Measurements from ENCODE around the gene DECR2. TPM values are rescaled to one million over a fixed set of nuclear protein-coding genes. Genes with fewer than 3 reads are reported as not detected.
A peak's percentile ranks its signal among the peaks of the same experiment; 100 is the strongest.
"Not testable (repeated sequence)": the region's sequence is repeated elsewhere in the genome, so short reads cannot be mapped to it uniquely, and the experiment has no call there.

The DECR2 gene
- total RNA-seq, 1 donor from 2014 or later, result 10.1 TPM

GRCh38 chr16:376817-377418 lies 24.8 kb upstream of the DECR2 start:
- peaks cover 53% of the 10 kb centered on the region for H3K36me3 ChIP-seq
- ATAC-seq, result no peak
- H3K4me1 ChIP-seq, result peaks cover 27% of the 10 kb centered on the region
- intact Hi-C loops (cut with DNase I), result no loop called here
- no peak for DNase-seq
- H3K27me3 ChIP-seq (ENCODE audit: low read depth), result no peaks in the 10 kb centered on the region
- TF ChIP-seq CTCF (IDR thresholded peaks at IDR 0.05), result no peak
- no peaks in the 10 kb centered on the region for H3K9me3 ChIP-seq
- no peak overlapping the region for H3K27ac ChIP-seq
- no peak overlapping the region for H3K4me3 ChIP-seq

GRCh38 chr16:377419-377951 lies 24.2 kb upstream of the DECR2 start:
- no peak overlapping the region for H3K27ac ChIP-seq
- intact Hi-C loops (cut with DNase I), result no loop called here
- peaks cover 47% of the 10 kb centered on the region for H3K36me3 ChIP-seq
- no peak for TF ChIP-seq CTCF (IDR thresholded peaks at IDR 0.05)
- DNase-seq (peak; percentile 47), ATAC-seq (no peak)
- peaks cover 30% of the 10 kb centered on the region for H3K4me1 ChIP-seq
- no peaks in the 10 kb centered on the region for H3K9me3 ChIP-seq
- no peaks in the 10 kb centered on the region for H3K27me3 ChIP-seq (ENCODE audit: low read depth)
- no peak overlapping the region for H3K4me3 ChIP-seq

- H3K4me3 ChIP-seq; DNase-seq; H3K27me3 ChIP-seq (ENCODE audit: low read depth); intact Hi-C loops (cut with DNase I); ATAC-seq; H3K9me3 ChIP-seq; H3K27ac ChIP-seq: not testable (repeated sequence)
- peaks cover 42% of the 10 kb centered on the region for H3K36me3 ChIP-seq
- H3K4me1 ChIP-seq, result peaks cover 38% of the 10 kb centered on the region
Measured at GRCh38 chr16:378113-378820, 23.4 kb upstream of the DECR2 start.

- DNase-seq, result no peak
- Histone ChIP-seq H3K27me3 (ENCODE audit: low read depth) (no peaks in the 10 kb centered on the region), H3K4me1 (peaks cover 43% of the 10 kb centered on the region), H3K4me3 (no peak overlapping the region), H3K27ac (no peak overlapping the region), H3K36me3 (peaks cover 36% of the 10 kb centered on the region), H3K9me3 (no peaks in the 10 kb centered on the region)
- ATAC-seq, result no peak
- TF ChIP-seq CTCF (IDR thresholded peaks at IDR 0.05), result no peak
- intact Hi-C loops (cut with DNase I), result no loop called here
Measured at GRCh38 chr16:378821-379182, 22.9 kb upstream of the DECR2 start.

- Histone ChIP-seq H3K9me3 (no peaks in the 10 kb centered on the region), H3K27me3 (ENCODE audit: low read depth) (no peaks in the 10 kb centered on the region), H3K4me1 (peaks cover 49% of the 10 kb centered on the region), H3K4me3 (peak overlapping the region; percentile 21), H3K27ac (peak overlapping the region; percentile 46), H3K36me3 (peaks cover 30% of the 10 kb centered on the region)
- peak; percentile 81 to 83 for ATAC-seq
- no peak for TF ChIP-seq CTCF (IDR thresholded peaks at IDR 0.05)
- intact Hi-C loops (cut with DNase I), result no loop called here
- peak; percentile 90 for DNase-seq
Measured at GRCh38 chr16:379183-379960, 22.3 kb upstream of the DECR2 start.
